ENCODE data around the gene SAMD5. TPM values are rescaled to one million over a fixed set of nuclear protein-coding genes. Genes with fewer than 3 reads are reported as not detected.

The SAMD5 gene
- total RNA-seq, 1 donor, result not detected

- Histone ChIP-seq H3K4me1 (ENCODE audit: insufficient read depth, low read length) (no peaks in the 10 kb centered on the region), H3K9me3 (ENCODE audit: low read depth, low read length) (no peaks in the 10 kb centered on the region), H3K27me3 (ENCODE audit: insufficient read depth, low read length) (no peaks in the 10 kb centered on the region), H3K4me3 (ENCODE audit: low read length) (no peak overlapping the region)
These were observed 62.2 kb downstream of the SAMD5 start for GRCh38 chr6:147570681-147571080.

DNA sequence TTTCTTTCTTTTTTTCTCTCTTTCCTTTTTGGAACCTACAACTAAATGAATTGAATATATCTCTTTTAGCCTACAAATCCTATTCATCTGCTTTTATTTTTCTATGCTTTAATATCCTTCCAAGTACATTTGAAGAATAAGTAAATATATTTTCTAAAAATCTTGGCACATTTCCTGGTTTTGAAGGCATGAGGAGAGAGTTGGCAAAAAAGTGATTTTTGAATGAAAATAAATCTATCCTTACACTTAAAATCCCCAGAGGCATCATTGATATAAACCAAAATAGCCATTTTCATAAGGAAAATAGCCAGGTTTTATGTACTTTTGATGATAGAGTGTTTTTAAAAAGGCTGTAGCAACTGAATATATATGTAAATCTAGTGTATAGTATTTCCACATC lies 69.0 kb downstream of the SAMD5 start:
- Histone ChIP-seq H3K4me1 (ENCODE audit: insufficient read depth, low read length) (no peaks in the 10 kb centered on the region), H3K27me3 (ENCODE audit: insufficient read depth, low read length) (no peaks in the 10 kb centered on the region), H3K9me3 (ENCODE audit: low read depth, low read length) (no peaks in the 10 kb centered on the region)

GRCh38 chr6:147578159-147578558 lies 69.7 kb downstream of the SAMD5 start:
- no peaks in the 10 kb centered on the region for H3K9me3 ChIP-seq (ENCODE audit: low read depth, low read length)
- H3K4me3 ChIP-seq (ENCODE audit: low read length), result no peak overlapping the region

More for the DNA sequence above, 69.0 kb downstream of the SAMD5 start:
- no peak overlapping the region for H3K4me3 ChIP-seq (ENCODE audit: low read length)

DNA sequence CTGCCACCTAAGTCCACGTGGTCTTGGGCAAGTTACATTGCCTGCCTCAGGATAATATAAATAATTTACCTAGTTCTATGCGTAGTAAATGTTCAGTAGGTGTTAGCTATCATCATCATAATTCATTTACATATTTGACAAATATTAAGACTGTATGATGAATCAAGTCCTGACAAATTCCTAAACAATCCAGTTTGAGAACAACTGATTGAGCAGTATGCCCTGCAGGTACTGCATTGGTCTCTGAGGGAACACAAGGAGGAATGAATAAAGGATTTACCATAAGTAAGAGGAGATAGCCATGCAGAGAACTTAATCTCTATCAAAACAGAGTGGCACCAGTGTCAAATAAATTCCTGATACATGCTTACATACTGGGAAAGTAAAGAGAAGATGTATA lies 70.4 kb downstream of the SAMD5 start:
- Histone ChIP-seq H3K9me3 (ENCODE audit: low read depth, low read length) (no peaks in the 10 kb centered on the region), H3K4me1 (ENCODE audit: insufficient read depth, low read length) (no peaks in the 10 kb centered on the region), H3K4me3 (ENCODE audit: low read length) (no peak overlapping the region), H3K27me3 (ENCODE audit: insufficient read depth, low read length) (no peaks in the 10 kb centered on the region)

More at GRCh38 chr6:147578159-147578558, 69.7 kb downstream of the SAMD5 start:
- Histone ChIP-seq H3K27me3 (ENCODE audit: insufficient read depth, low read length) (no peaks in the 10 kb centered on the region), H3K4me1 (ENCODE audit: insufficient read depth, low read length) (no peaks in the 10 kb centered on the region)

GRCh38 chr6:147579667-147580066 lies 71.2 kb downstream of the SAMD5 start:
- no peak overlapping the region for H3K4me3 ChIP-seq (ENCODE audit: low read length)
- H3K27me3 ChIP-seq (ENCODE audit: insufficient read depth, low read length), result no peaks in the 10 kb centered on the region
- no peaks in the 10 kb centered on the region for H3K4me1 ChIP-seq (ENCODE audit: insufficient read depth, low read length)
- H3K9me3 ChIP-seq (ENCODE audit: low read depth, low read length), result no peaks in the 10 kb centered on the region

DNA sequence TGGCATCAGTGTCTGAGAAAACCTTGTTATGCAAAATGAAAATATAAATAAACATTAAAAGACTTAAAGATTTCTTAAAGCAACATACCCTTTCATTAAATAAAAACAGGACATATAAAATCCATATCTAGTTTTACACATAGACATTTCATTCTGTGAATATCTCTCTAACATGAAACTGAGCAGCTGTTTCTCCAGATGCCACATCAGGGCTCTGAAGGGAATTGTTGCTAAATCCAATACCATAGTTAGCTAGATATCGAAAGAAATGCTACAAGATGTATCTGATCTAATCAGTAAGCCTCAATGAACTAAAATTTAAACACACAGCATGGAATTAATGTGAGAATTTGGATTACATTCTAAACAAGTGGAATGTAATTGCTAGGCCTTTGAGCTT lies 74.5 kb downstream of the SAMD5 start:
- Histone ChIP-seq H3K9me3 (ENCODE audit: low read depth, low read length) (no peaks in the 10 kb centered on the region), H3K27me3 (ENCODE audit: insufficient read depth, low read length) (no peaks in the 10 kb centered on the region), H3K4me1 (ENCODE audit: insufficient read depth, low read length) (no peaks in the 10 kb centered on the region), H3K4me3 (ENCODE audit: low read length) (no peak overlapping the region)

DNA sequence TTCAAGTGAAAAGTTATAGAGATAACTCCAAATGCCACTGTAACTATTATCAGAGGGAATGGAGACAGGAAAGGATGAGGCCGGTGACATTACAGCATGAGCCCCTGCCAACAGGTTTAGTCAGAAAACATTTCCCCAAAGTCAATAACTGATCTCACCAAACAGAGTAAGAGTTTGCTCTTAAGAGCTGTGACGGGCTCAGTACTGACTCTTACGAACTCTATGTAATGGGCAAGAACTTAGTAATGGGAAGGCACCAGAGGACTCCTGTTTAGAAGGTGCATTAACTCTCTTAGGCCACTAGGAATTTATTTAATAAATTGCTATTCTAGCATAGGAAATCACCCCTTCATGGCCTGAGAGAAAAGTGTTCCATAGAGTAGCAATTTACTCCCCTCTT lies 76.8 kb downstream of the SAMD5 start:
- H3K4me1 ChIP-seq (ENCODE audit: insufficient read depth, low read length), result no peaks in the 10 kb centered on the region
- H3K27me3 ChIP-seq (ENCODE audit: insufficient read depth, low read length), result no peaks in the 10 kb centered on the region
- H3K9me3 ChIP-seq (ENCODE audit: low read depth, low read length), result no peaks in the 10 kb centered on the region
- no peak overlapping the region for H3K4me3 ChIP-seq (ENCODE audit: low read length)

GRCh38 chr6:147586044-147586443 lies 77.6 kb downstream of the SAMD5 start:
- no peaks in the 10 kb centered on the region for H3K27me3 ChIP-seq (ENCODE audit: insufficient read depth, low read length)
- H3K4me1 ChIP-seq (ENCODE audit: insufficient read depth, low read length), result no peaks in the 10 kb centered on the region
- H3K4me3 ChIP-seq (ENCODE audit: low read length), result no peak overlapping the region
- no peaks in the 10 kb centered on the region for H3K9me3 ChIP-seq (ENCODE audit: low read depth, low read length)

- Histone ChIP-seq H3K9me3 (ENCODE audit: low read depth, low read length) (no peaks in the 10 kb centered on the region), H3K4me1 (ENCODE audit: insufficient read depth, low read length) (no peaks in the 10 kb centered on the region), H3K4me3 (ENCODE audit: low read length) (no peak overlapping the region), H3K27me3 (ENCODE audit: insufficient read depth, low read length) (no peaks in the 10 kb centered on the region)
These were observed 79.4 kb downstream of the SAMD5 start for GRCh38 chr6:147587907-147588306.

- H3K4me3 ChIP-seq (ENCODE audit: low read length), result no peak overlapping the region
- H3K27me3 ChIP-seq (ENCODE audit: insufficient read depth, low read length), result no peaks in the 10 kb centered on the region
- H3K9me3 ChIP-seq (ENCODE audit: low read depth, low read length), result no peaks in the 10 kb centered on the region
- H3K4me1 ChIP-seq (ENCODE audit: insufficient read depth, low read length), result no peaks in the 10 kb centered on the region
These were observed 80.0 kb downstream of the SAMD5 start for GRCh38 chr6:147588469-147588868.

GRCh38 chr6:147589739-147590250 lies 81.3 kb downstream of the SAMD5 start:
- no peak overlapping the region for H3K4me3 ChIP-seq (ENCODE audit: low read length)
- H3K9me3 ChIP-seq (ENCODE audit: low read depth, low read length), result no peaks in the 10 kb centered on the region
- no peaks in the 10 kb centered on the region for H3K27me3 ChIP-seq (ENCODE audit: insufficient read depth, low read length)
- no peaks in the 10 kb centered on the region for H3K4me1 ChIP-seq (ENCODE audit: insufficient read depth, low read length)

GRCh38 chr6:147595961-147596360 lies 87.5 kb downstream of the SAMD5 start:
- H3K4me1 ChIP-seq (ENCODE audit: insufficient read depth, low read length), result no peaks in the 10 kb centered on the region
- no peak overlapping the region for H3K4me3 ChIP-seq (ENCODE audit: low read length)
- H3K9me3 ChIP-seq (ENCODE audit: low read depth, low read length), result no peaks in the 10 kb centered on the region
- H3K27me3 ChIP-seq (ENCODE audit: insufficient read depth, low read length), result no peaks in the 10 kb centered on the region

- no peaks in the 10 kb centered on the region for H3K9me3 ChIP-seq (ENCODE audit: low read depth, low read length)
These were observed 95.0 kb downstream of the SAMD5 start for GRCh38 chr6:147603392-147604081.

GRCh38 chr6:147604373-147604772 lies 95.9 kb downstream of the SAMD5 start:
- no peaks in the 10 kb centered on the region for H3K27me3 ChIP-seq (ENCODE audit: insufficient read depth, low read length)
- H3K4me3 ChIP-seq (ENCODE audit: low read length), result no peak overlapping the region
- H3K9me3 ChIP-seq (ENCODE audit: low read depth, low read length), result no peaks in the 10 kb centered on the region
- no peaks in the 10 kb centered on the region for H3K4me1 ChIP-seq (ENCODE audit: insufficient read depth, low read length)

More at GRCh38 chr6:147603392-147604081, 95.0 kb downstream of the SAMD5 start:
- Histone ChIP-seq H3K27me3 (ENCODE audit: insufficient read depth, low read length) (no peaks in the 10 kb centered on the region), H3K4me1 (ENCODE audit: insufficient read depth, low read length) (no peaks in the 10 kb centered on the region), H3K4me3 (ENCODE audit: low read length) (no peak overlapping the region)

DNA sequence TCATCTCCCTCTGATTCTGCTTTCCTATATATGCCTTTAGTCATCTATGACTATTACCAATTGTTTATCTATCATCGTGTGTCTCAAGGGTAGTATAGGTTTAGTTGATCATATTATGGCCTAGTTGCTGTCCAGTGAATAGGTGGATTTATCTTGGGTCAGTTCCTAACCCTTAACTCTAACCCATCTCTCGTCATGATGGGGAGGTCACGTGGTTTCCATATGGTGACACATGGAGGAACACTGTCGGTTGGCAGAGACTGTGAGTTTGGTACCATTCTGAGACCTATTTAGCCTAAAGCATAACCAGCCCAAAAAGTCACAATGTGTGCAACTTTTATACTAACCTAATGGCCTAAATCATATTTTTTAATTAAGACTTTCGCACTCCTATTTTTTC lies 103.5 kb downstream of the SAMD5 start:
- no peaks in the 10 kb centered on the region for H3K4me1 ChIP-seq (ENCODE audit: insufficient read depth, low read length)
- no peaks in the 10 kb centered on the region for H3K9me3 ChIP-seq (ENCODE audit: low read depth, low read length)
- H3K27me3 ChIP-seq (ENCODE audit: insufficient read depth, low read length), result no peaks in the 10 kb centered on the region
- no peak overlapping the region for H3K4me3 ChIP-seq (ENCODE audit: low read length)

- Histone ChIP-seq H3K27me3 (ENCODE audit: insufficient read depth, low read length) (no peaks in the 10 kb centered on the region), H3K4me1 (ENCODE audit: insufficient read depth, low read length) (no peaks in the 10 kb centered on the region), H3K9me3 (ENCODE audit: low read depth, low read length) (no peaks in the 10 kb centered on the region), H3K4me3 (ENCODE audit: low read length) (no peak overlapping the region)
These were observed 106.0 kb downstream of the SAMD5 start for GRCh38 chr6:147614501-147614900.
